Measurements from ENCODE around the gene SEMA4A. TPM values are rescaled to one million over a fixed set of nuclear protein-coding genes. Genes with fewer than 3 reads are reported as not detected.
"Not testable (repeated sequence)": the region's sequence is repeated elsewhere in the genome, so short reads cannot be mapped to it uniquely, and the experiment has no call there.

SEMA4A gene
- total RNA-seq, 1 donor from 2014 or later, result 1.6 TPM

DNA sequence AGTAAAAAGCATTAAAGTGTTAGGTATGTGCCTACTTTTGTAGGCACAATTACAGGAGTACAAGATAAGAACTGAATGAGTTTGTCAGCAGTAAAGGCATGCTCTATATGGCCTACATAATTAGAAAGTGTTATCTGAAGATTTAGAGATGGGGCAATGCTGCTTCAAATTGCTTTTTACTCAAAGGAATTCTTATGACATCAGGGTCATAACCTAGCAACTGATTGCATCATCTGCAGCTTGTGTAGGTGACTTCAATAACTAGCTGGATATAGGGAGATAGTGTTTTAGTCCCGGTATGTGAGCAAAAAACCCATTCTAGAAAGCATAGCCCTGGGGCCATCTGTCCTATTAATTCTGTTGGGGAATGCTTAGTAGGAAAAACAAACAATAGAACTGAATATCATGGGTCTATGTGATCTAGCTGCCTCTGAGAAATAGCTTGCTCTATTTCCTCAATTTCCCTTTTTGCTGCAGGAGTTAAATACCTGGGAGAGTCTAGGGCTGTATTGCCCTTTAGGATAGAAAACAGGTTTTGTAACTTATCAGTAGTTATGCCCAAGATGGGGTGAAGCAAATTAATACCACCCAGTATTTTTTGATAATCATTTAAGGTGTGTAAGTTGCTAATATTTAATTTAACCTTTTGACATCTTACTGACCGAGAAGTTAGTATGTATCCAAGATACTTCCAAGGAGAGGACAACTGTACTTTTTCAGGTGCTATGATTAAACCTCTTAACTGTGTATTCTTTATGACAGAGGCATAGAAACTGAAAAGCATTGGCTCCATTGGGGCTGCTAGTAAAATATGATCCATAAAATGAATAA lies 33.2 kb downstream of the SEMA4A start:
- not testable (repeated sequence) for H3K27me3 Mint-ChIP-seq (ENCODE audit: low read depth); H3K27ac Mint-ChIP-seq (ENCODE audit: unreplicated experiment); H3K9me3 Mint-ChIP-seq (ENCODE audit: low read depth); H3K4me3 Mint-ChIP-seq (ENCODE audit: unreplicated experiment); H3K4me1 Mint-ChIP-seq (ENCODE audit: low read depth); H3K36me3 Mint-ChIP-seq (ENCODE audit: low read depth); DNase-seq (ENCODE audit: low spot score)

DNA sequence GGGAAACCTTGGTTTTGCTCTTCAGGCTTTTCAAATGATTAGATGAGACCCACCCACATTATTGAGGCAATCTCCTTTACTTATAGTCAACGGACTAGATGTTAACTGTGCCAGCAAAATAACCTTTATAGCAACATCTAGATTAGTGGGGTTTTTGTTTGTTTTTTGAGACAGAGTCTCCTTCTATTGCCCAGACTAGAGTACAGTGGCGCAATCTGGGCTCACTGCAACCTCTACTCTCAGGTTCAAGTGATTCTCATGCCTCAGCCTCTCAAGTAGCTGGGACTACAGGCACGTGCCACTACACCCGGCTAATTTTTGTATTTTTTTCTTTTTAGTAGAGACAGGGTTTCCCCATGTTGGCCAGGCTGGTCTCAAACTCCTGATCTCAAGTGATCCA lies 36.9 kb downstream of the SEMA4A start:
- H3K36me3 Mint-ChIP-seq (ENCODE audit: low read depth); DNase-seq (ENCODE audit: low spot score); H3K9me3 Mint-ChIP-seq (ENCODE audit: low read depth); H3K27ac Mint-ChIP-seq (ENCODE audit: unreplicated experiment); H3K27me3 Mint-ChIP-seq (ENCODE audit: low read depth); H3K4me3 Mint-ChIP-seq (ENCODE audit: unreplicated experiment): not testable (repeated sequence)
- peaks cover 16% of the 10 kb centered on the region for H3K4me1 Mint-ChIP-seq (ENCODE audit: low read depth)

DNA sequence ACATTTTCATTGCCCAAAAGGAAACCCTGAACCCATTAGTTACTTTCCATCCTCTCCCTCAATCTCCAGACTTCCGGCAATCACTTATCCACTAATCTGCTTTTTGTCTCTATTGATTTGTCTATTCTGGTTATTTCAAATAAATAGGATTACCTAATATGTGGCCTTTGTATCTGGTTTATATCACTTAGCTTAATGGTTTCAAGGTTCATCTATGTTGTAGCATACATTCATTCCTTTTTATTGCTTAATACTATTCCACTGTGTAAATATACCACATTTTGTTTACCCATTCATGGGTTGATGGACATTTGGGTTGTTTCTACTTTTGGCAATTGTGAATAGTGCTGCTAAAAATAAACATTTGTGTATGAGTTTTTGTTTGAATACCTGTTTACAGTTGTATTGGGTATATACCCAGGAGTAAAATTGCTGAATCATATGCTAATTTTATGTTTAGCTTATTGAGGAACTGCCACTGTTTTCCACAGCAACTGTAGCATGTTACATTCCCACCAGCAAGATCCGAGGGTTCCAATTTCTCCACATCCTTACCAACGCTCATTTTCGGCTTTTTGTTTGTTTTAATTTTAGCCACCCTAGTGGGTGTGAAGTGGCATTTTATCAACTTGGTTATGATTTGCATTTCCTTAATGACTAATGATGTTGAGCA lies 38.0 kb downstream of the SEMA4A start:
- Mint-ChIP-seq H3K4me3 (ENCODE audit: unreplicated experiment) (no peak overlapping the region), H3K36me3 (ENCODE audit: low read depth) (peaks cover 1% of the 10 kb centered on the region), H3K27me3 (ENCODE audit: low read depth) (no peaks in the 10 kb centered on the region), H3K27ac (ENCODE audit: unreplicated experiment) (no peak overlapping the region), H3K4me1 (ENCODE audit: low read depth) (peaks cover 23% of the 10 kb centered on the region), H3K9me3 (ENCODE audit: low read depth) (peaks cover 6% of the 10 kb centered on the region)
- TF ChIP-seq, protein P1, sequence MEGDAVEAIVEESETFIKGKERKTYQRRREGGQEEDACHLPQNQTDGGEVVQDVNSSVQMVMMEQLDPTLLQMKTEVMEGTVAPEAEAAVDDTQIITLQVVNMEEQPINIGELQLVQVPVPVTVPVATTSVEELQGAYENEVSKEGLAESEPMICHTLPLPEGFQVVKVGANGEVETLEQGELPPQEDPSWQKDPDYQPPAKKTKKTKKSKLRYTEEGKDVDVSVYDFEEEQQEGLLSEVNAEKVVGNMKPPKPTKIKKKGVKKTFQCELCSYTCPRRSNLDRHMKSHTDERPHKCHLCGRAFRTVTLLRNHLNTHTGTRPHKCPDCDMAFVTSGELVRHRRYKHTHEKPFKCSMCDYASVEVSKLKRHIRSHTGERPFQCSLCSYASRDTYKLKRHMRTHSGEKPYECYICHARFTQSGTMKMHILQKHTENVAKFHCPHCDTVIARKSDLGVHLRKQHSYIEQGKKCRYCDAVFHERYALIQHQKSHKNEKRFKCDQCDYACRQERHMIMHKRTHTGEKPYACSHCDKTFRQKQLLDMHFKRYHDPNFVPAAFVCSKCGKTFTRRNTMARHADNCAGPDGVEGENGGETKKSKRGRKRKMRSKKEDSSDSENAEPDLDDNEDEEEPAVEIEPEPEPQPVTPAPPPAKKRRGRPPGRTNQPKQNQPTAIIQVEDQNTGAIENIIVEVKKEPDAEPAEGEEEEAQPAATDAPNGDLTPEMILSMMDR (IDR thresholded peaks at IDR 0.05), result no peak
- no peak for DNase-seq (ENCODE audit: low spot score)

DNA sequence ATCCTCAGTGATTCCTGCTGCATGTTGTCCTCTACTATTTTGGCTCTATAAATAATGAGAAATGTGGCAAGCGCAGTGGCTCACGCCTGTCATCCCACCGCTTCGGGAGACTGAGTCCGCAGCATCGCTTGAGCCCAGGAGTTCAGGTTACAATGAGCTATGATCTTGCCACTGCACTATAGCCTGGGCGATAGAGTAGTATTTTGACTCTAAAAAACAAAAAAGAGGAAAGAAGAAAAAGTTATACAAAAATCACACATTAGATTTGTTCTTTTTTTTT lies 39.8 kb downstream of the SEMA4A start:
- TF ChIP-seq, protein P1 (IDR thresholded peaks at IDR 0.05), result no peak
- no peaks in the 10 kb centered on the region for H3K9me3 Mint-ChIP-seq (ENCODE audit: low read depth)
- DNase-seq (ENCODE audit: low spot score), result no peak
- peak overlapping the region; percentile 100 for H3K4me3 Mint-ChIP-seq (ENCODE audit: unreplicated experiment)
- H3K27me3 Mint-ChIP-seq (ENCODE audit: low read depth), result no peaks in the 10 kb centered on the region
- peaks cover 23% of the 10 kb centered on the region for H3K4me1 Mint-ChIP-seq (ENCODE audit: low read depth)
- peak overlapping the region; percentile 96 for H3K27ac Mint-ChIP-seq (ENCODE audit: unreplicated experiment)
- H3K36me3 Mint-ChIP-seq (ENCODE audit: low read depth), result peaks cover 1% of the 10 kb centered on the region

DNA sequence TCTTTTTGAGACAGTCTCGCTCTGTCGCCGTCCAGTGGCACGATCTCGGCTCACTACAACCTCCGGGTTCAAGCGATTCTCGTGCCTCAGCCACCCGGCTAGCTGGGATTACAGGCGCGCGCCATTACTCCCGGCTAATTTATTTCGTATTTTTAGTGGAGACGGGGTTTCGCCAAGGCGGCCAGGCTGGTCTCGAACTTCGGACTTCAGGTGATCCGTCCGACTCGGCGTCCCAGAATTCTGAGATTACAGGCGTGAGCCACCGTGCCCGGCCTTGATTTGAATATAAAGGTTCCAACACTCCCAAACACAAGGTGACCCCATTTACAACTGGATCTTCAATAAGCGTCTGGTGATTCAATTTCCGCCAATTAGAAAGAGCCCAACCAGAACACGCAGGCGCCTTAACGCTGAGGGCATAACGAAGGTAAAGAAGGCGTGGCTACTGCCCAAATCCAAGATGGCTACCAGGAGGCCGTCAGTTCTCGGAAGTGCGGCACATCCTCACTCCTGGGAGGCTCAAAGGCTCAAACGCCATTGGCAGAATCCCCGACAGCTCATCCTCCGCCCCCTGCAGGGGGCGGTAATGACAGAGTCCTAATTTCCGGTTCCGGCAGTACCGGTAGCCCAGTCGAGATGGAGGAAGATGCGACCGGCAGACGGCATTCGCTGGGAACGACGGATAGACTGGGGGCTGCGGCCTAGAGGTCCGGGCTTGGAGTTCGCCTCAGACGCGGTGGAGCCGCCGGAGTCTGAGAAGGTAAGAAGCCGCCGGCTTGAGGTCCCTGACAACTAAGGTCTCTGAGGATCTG lies 40.3 kb downstream of the SEMA4A start, which contains the start of gene SLC25A44:
Gene SLC25A44 (plus strand): TSS at position 617 of the 812 bp plus-strand sequence. CDS start 5,744 bp downstream, outside the sequence.
- H3K27me3 Mint-ChIP-seq (ENCODE audit: low read depth), result no peaks in the 10 kb centered on the region
- DNase-seq (ENCODE audit: low spot score), result peak; percentile 95
- H3K4me3 Mint-ChIP-seq (ENCODE audit: unreplicated experiment), result peak within 1 kb of the TSS; percentile 100
- H3K27ac Mint-ChIP-seq (ENCODE audit: unreplicated experiment), result peak within 1 kb of the TSS; percentile 96
- H3K36me3 Mint-ChIP-seq (ENCODE audit: low read depth), result peaks cover 1% of the 10 kb centered on the region
- TF ChIP-seq, protein P1 (IDR thresholded peaks at IDR 0.05), result peak; percentile 78
- peaks cover 23% of the 10 kb centered on the region for H3K4me1 Mint-ChIP-seq (ENCODE audit: low read depth)
- no peaks in the 10 kb centered on the region for H3K9me3 Mint-ChIP-seq (ENCODE audit: low read depth)

DNA sequence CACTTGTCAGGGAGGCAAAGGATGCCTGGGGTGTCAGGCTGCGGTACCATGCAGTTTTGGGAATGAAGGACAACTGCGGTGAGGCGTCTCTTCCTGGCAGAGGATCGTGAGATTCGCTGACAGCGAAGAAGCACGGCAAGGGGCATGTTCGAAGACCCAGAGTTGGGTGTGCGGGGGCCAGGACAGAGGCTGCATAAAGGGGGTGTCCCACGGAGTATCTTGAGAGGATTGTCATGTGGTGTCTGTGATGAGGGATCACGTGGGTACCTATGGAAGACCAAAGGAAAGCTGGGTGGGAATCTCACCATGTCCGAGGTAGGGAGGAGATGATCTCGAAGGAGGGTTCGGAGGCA lies 40.9 kb downstream of the SEMA4A start:
- DNase-seq (ENCODE audit: low spot score), result no peak
- Mint-ChIP-seq H3K4me3 (ENCODE audit: unreplicated experiment) (peak overlapping the region; percentile 100), H3K27me3 (ENCODE audit: low read depth) (no peaks in the 10 kb centered on the region), H3K27ac (ENCODE audit: unreplicated experiment) (peak overlapping the region; percentile 96), H3K9me3 (ENCODE audit: low read depth) (no peaks in the 10 kb centered on the region), H3K36me3 (ENCODE audit: low read depth) (peaks cover 2% of the 10 kb centered on the region), H3K4me1 (ENCODE audit: low read depth) (peaks cover 23% of the 10 kb centered on the region)
- TF ChIP-seq, protein P1 (IDR thresholded peaks at IDR 0.05), result no peak

Measured in chondrocyte (in vitro differentiated cells).